ENCODE measurements around the gene CMTM5. TPM values are rescaled to one million over a fixed set of nuclear protein-coding genes. Genes with fewer than 3 reads are reported as not detected.
"Not testable (repeated sequence)": the region's sequence is repeated elsewhere in the genome, so short reads cannot be mapped to it uniquely, and the experiment has no call there.

The CMTM5 gene
- total RNA-seq, 1 donor from 2014 or later = not detected

- Histone ChIP-seq H3K36me3 (ENCODE audit: control insufficient read depth, insufficient read depth, low read length) (no peaks in the 10 kb centered on the region), H3K27me3 (ENCODE audit: control insufficient read depth, insufficient read depth, low read length) (peaks cover 6% of the 10 kb centered on the region), H3K4me3 (ENCODE audit: low read depth, low read length) (no peak overlapping the region)
- TF ChIP-seq, protein P1, sequence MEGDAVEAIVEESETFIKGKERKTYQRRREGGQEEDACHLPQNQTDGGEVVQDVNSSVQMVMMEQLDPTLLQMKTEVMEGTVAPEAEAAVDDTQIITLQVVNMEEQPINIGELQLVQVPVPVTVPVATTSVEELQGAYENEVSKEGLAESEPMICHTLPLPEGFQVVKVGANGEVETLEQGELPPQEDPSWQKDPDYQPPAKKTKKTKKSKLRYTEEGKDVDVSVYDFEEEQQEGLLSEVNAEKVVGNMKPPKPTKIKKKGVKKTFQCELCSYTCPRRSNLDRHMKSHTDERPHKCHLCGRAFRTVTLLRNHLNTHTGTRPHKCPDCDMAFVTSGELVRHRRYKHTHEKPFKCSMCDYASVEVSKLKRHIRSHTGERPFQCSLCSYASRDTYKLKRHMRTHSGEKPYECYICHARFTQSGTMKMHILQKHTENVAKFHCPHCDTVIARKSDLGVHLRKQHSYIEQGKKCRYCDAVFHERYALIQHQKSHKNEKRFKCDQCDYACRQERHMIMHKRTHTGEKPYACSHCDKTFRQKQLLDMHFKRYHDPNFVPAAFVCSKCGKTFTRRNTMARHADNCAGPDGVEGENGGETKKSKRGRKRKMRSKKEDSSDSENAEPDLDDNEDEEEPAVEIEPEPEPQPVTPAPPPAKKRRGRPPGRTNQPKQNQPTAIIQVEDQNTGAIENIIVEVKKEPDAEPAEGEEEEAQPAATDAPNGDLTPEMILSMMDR (IDR thresholded peaks at IDR 0.05; ENCODE audit: insufficient read depth, low read length, poor library complexity, severe bottlenecking) = no peak
- DNase-seq (ENCODE audit: low read depth) = no peak
Measured at GRCh38 chr14:23392613-23393012, 15.8 kb downstream of the CMTM5 start.

GRCh38 chr14:23396126-23396525 lies 19.3 kb downstream of the CMTM5 start:
- no peaks in the 10 kb centered on the region for H3K36me3 ChIP-seq (ENCODE audit: control insufficient read depth, insufficient read depth, low read length)
- no peak overlapping the region for H3K4me3 ChIP-seq (ENCODE audit: low read depth, low read length)
- TF ChIP-seq, protein P1 (IDR thresholded peaks at IDR 0.05; ENCODE audit: insufficient read depth, low read length, poor library complexity, severe bottlenecking) = no peak
- H3K27me3 ChIP-seq (ENCODE audit: control insufficient read depth, insufficient read depth, low read length) = peaks cover 2% of the 10 kb centered on the region
- no peak for DNase-seq (ENCODE audit: low read depth)

DNA sequence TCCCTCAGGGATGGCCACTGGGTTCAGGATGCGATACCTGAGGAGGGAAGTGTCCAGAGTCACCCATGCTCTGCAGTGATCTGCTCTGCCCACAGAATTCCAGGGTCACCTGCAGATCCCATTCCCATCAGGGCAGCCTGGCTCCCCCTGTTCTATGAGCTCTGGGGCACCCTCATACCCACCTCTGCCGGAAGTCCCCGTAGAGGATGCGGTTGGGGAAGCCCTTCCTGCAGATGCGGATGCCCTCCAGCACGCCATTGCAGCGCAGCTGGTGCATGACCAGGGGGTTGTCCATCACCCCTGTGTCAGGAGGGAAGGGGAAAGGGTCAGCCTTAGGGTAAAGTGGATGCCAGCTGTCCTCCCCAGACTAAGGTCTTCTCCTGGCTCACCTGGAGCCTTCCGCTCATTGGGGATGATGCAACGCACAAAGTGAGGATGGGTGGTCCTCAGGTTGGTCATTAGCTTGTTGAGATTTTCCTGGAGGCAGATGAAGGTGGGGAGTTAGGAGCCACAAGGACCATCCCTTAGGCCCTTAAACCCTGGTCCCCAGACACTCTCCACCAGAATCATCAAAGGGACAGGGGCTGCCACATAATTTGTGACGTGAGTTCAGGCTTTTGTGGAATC lies 20.0 kb downstream of the CMTM5 start:
- Histone ChIP-seq H3K4me3 (ENCODE audit: low read depth, low read length) (no peak overlapping the region), H3K27me3 (ENCODE audit: control insufficient read depth, insufficient read depth, low read length) (peaks cover 2% of the 10 kb centered on the region), H3K36me3 (ENCODE audit: control insufficient read depth, insufficient read depth, low read length) (no peaks in the 10 kb centered on the region)
- DNase-seq (ENCODE audit: low read depth) = no peak
- TF ChIP-seq, protein P1 (IDR thresholded peaks at IDR 0.05; ENCODE audit: insufficient read depth, low read length, poor library complexity, severe bottlenecking) = no peak

GRCh38 chr14:23398348-23398747 lies 21.5 kb downstream of the CMTM5 start:
- peaks cover 4% of the 10 kb centered on the region for H3K27me3 ChIP-seq (ENCODE audit: control insufficient read depth, insufficient read depth, low read length)

DNA sequence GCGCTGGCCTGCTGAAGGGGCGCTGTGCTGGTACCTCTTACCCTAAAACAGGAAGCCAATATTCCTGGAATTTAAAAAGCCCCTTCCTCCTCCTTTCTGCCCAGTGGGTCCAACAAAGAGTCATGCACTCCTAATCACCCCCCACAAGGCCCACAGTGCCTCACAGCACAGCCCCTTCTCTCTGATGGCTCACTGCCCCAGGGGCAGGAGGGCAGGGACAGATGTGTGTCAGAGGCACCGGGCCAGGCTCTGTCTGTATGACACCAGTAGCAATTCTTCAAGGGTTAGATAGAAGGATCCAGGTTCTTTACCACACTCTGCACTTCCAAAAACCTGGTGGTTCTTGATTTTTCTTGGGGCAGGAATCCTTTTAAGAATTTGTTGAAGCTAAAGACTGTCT lies 22.3 kb downstream of the CMTM5 start:
- TF ChIP-seq, protein P1 (IDR thresholded peaks at IDR 0.05; ENCODE audit: insufficient read depth, low read length, poor library complexity, severe bottlenecking) = no peak
- Histone ChIP-seq H3K36me3 (ENCODE audit: control insufficient read depth, insufficient read depth, low read length) (no peaks in the 10 kb centered on the region), H3K27me3 (ENCODE audit: control insufficient read depth, insufficient read depth, low read length) (peaks cover 4% of the 10 kb centered on the region), H3K4me3 (ENCODE audit: low read depth, low read length) (no peak overlapping the region)
- DNase-seq (ENCODE audit: low read depth) = no peak

More at GRCh38 chr14:23398348-23398747, 21.5 kb downstream of the CMTM5 start:
- H3K4me3 ChIP-seq (ENCODE audit: low read depth, low read length) = no peak overlapping the region
- TF ChIP-seq, protein P1 (IDR thresholded peaks at IDR 0.05; ENCODE audit: insufficient read depth, low read length, poor library complexity, severe bottlenecking) = no peak
- DNase-seq (ENCODE audit: low read depth) = no peak
- no peaks in the 10 kb centered on the region for H3K36me3 ChIP-seq (ENCODE audit: control insufficient read depth, insufficient read depth, low read length)

- no peaks in the 10 kb centered on the region for H3K36me3 ChIP-seq (ENCODE audit: control insufficient read depth, insufficient read depth, low read length)
- no peak for DNase-seq (ENCODE audit: low read depth)
- H3K27me3 ChIP-seq (ENCODE audit: control insufficient read depth, insufficient read depth, low read length) = peaks cover 4% of the 10 kb centered on the region
- TF ChIP-seq, protein P1 (IDR thresholded peaks at IDR 0.05; ENCODE audit: insufficient read depth, low read length, poor library complexity, severe bottlenecking) = no peak
- H3K4me3 ChIP-seq (ENCODE audit: low read depth, low read length) = no peak overlapping the region
Measured at GRCh38 chr14:23399591-23399990, 22.7 kb downstream of the CMTM5 start.

GRCh38 chr14:23400496-23401149 lies 23.8 kb downstream of the CMTM5 start:
- H3K4me3 ChIP-seq (ENCODE audit: low read depth, low read length); H3K27me3 ChIP-seq (ENCODE audit: control insufficient read depth, insufficient read depth, low read length); H3K36me3 ChIP-seq (ENCODE audit: control insufficient read depth, insufficient read depth, low read length): not testable (repeated sequence)

More at GRCh38 chr14:23400496-23401149, 23.8 kb downstream of the CMTM5 start:
- DNase-seq (ENCODE audit: low read depth) = not testable (repeated sequence)
